Spleen (tissue), 7 donors: Measurements from ENCODE around the gene ZC3H12D.

Experiments
- POLR2A ChIP-seq, 3 donors: fragments of 450-650 bp; IDR thresholded peaks; one replicate each; pipeline ENCODE4 v1.5.1; 2017; ENCODE audit warnings: antibody characterized with exemption in 3 of 3, mild to moderate bottlenecking in 1 of 3
- POLR2AphosphoS5 ChIP-seq, 3 donors: sonication (generic); formaldehyde crosslinking; IDR thresholded peaks; one replicate each; pipeline ENCODE4 v1.5.1; 2017; ENCODE audit warnings: antibody characterized with exemption in 3 of 3
- TF ChIP-seq, protein P1 (sequence below), 11 experiments: fragments of 200-600 bp in 7 of 11; fragments of 450-650 bp in 4 of 11; sonication (generic) in 4 of 11; IDR thresholded peaks in 8 of 11; conservative IDR thresholded peaks in 3 of 11; 1 replicate in 7 of 11; 2 replicates in 4 of 11; pipeline versions ENCODE4 v1.4.0 to v1.8.0; 2016 to 2021; ENCODE audit warnings: antibody characterized with exemption in 11 of 11, inconsistent platforms in 4 of 11, mild to moderate bottlenecking in 1 of 11
- donor health status: DM: no; HTN: no; CAD: no; lungs with moderate emphysema.
- donor health status: DM: no; HTN: no; CAD: no.
- donor health status: DM: no; HTN: no; CAD: no.

DNA sequence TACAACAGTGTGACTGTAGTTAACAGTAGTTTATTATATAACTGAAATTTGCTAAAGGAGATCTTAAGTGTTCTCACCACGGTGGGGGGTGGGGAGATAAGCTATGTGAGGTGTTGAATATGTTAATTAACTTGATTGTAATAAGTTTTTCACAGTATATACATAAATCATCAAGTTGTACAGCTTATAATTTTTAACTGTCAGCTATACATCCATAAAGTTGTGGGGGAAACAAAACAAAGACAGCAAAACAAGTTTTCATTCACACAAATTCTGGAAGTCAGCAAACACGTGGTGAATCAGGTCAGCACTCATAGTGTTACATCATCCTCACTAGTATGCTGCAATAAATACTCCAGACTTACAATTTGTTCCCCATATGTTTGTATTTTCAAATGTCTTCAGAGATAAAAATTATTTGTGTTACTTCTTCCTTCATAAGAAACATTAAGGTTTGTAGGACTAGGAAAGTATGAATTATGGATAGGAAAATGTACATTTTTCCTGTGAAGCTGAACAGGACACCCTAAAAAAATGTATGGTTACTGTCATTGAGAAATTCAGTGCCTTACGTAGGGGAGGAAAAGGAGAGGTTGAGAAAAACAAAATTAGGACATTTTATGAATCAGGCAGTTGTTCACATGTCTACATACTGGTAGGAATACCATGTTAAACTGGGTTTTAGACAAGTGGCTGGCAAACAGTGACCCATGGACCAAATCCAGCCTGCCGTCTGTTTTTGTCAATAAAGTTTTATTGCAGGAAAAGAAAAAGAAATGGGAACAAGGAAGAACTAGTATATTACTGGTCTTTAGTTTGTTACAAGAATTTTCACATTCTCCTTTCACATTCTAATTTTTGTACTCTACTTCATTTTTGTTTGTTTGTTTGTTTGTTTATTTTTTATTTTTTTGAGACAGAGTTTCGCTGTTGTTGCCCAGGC is 78.7 kb downstream of the ZC3H12D start:
- TF ChIP-seq, protein P1, sequence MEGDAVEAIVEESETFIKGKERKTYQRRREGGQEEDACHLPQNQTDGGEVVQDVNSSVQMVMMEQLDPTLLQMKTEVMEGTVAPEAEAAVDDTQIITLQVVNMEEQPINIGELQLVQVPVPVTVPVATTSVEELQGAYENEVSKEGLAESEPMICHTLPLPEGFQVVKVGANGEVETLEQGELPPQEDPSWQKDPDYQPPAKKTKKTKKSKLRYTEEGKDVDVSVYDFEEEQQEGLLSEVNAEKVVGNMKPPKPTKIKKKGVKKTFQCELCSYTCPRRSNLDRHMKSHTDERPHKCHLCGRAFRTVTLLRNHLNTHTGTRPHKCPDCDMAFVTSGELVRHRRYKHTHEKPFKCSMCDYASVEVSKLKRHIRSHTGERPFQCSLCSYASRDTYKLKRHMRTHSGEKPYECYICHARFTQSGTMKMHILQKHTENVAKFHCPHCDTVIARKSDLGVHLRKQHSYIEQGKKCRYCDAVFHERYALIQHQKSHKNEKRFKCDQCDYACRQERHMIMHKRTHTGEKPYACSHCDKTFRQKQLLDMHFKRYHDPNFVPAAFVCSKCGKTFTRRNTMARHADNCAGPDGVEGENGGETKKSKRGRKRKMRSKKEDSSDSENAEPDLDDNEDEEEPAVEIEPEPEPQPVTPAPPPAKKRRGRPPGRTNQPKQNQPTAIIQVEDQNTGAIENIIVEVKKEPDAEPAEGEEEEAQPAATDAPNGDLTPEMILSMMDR (IDR thresholded peaks at IDR 0.05 in 8 of 11, conservative IDR thresholded peaks at IDR 0.05 in 3 of 11), result no peak
- TF ChIP-seq POLR2AphosphoS5 (IDR thresholded peaks at IDR 0.05), result no peak
- TF ChIP-seq POLR2A (IDR thresholded peaks at IDR 0.05), result no peak
